Brain pericyte (primary cell): ENCODE data around the gene MAB21L3.

Experiments used
- DNase-seq: peaks from one replicate; pipeline ENCODE4 v3.0.0-alpha.2; 2012; ENCODE audit warnings: low read depth, low spot score

The MAB21L3 gene

DNA sequence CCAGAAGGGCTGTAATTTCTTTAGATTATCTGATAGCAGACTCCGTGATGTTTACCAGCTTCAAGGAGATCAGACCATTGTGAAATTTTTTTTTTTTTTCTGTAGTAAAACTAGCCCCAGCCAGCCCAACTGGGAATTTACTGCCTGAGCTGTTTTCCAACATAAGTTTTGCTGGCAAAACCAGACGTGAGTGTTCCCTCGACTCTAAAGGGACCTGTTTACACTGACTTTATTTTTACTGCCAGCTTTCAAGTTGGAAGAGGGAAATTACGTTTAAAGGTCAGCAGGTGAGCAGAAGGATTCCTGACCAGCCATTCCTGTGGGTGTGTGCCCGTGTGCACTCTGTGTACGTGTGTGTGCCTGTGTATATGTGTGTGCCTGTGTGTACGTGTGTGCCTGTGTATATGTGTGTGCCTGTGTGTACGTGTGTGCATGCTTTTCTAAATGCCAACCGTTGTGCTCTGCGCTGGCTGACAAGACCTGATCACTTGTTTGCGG, 374 bp downstream of the MAB21L3 start:
- DNase-seq = no peak

DNA sequence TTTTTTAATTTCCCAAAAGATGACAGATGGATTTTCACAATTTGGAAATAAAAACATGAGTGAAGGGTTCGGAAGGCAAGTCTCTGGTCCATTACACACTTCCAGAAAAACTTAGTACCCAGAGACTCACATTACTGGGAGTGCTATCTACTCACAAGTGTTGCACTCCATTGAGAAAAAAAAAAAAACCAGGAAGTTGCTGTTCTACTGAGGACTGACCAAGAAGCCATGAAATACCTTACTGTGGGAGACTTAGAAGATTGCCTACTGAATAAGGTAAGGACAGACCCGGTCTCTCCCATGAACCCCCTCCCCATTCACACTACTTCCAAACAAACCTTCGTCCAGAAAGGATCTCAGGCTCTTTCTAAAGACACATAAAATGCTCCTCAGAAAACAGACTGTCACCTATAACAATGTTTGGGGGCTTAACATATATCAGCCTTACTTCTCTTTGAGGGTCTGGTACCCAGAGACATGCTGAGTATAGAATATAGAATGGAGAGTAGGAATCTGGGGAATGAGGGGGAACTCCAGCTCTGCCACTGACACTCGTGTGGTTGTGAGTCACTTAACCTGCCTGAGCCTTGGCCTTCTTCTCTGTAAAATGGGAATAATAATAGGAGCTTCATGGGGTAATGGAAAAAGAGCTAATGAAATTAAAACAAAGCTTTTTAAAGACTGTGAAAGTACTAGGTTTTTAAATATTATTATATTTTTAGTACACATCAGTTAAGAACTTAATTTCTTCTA, 1.4 kb downstream of the MAB21L3 start:
- no peak for DNase-seq

DNA sequence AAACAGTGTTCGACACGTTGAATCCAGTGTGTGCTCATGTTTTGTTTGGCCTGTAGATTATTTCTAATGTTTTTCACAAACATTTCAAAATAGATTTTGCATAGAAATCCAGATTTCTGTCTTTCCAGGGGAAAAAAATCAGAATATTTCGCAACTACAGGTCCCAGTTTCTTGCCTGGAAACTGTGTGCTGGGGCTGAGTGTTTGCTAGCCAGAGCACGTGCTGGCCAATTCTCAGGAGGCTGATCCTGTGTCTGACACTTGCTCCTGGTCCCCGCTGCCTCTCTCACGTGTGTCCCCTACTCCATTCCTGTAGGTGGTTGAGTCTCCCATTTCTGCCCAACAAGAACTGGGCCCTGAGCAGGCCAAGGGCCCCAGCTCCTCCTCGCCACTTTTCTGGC, 2.4 kb downstream of the MAB21L3 start:
- no peak for DNase-seq

DNA sequence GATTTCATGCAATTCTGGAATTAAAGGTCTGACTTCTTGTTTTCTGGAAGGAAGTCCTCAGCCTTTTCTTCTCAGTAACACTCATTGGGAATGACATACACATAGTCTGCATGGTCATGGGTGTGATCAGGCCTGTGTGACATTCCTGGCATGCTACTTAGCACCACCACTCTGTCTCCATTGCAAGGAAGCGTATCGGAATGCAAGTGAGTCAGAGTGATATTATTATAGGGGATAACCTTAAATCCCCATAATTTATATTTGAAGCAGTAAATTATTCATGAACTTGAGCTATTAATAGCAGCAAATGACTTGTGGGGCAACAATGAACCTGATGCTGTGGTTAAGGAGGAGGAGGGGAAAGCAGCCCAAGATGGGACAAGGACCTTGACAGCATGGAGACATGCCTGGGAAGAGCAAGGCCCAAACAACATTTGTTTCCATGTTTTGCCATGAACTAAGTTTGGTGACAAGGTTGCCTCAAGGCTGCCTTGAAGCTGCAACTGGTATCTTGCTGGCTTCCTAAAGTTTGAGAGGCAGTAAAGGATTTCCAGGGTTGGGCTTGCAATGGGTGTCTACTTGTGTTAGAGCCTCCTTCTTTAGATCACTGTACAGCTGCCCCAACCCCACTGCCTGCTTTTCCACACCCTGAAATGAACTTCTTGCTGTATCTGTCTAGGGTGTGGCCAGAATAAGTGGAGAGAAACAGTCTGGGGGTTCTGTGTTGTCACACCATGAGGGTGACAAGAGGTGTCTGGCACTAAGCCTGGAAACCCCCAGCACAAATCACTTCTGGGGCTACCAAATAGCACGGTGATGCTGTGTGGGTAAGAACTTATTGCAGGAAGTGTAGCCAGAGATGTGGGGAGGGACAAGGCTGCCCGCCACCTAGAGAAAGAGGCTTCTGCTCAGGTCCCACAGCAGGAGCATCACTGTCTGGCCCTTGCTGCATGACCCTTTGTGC, 4.6 kb downstream of the MAB21L3 start:
- no peak for DNase-seq

DNA sequence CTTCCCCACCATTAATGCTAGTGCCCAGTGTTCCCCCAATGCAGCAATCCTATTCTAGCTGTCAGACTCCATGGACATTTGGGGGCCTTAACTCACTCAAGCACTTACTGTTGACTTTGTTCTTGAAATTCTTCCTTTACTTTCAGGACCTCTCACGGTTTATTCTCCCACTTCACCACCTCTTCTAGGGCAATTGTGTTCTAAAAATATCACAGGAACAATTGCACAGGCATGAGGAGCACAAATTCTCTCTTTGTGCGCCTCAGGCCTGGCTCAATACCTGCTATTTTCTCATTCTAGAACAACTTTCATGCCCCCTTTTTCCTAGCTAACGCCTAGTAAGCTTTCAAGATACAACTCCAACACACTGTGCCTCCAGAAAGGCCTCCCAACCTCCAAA, 7.3 kb downstream of the MAB21L3 start:
- DNase-seq = no peak

DNA sequence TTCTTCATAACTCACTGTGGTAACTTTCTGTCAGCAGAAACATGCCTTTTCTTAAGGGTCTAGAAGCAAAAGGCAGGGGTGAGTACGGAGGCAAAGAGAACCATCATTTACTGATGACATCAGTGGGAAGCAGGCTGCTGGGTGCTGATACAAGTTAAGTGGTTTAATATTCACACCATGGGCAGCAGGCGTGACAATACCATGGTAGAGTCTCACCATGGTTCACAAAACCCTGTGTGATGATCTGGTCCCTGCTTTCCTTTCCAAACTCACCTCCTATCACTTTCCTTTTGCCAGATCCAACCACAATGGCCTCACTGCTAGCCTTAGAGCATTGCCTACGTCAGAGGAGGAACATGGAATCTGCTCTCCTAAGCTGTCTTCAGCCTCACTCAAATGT, 8.7 kb downstream of the MAB21L3 start:
- no peak for DNase-seq

DNA sequence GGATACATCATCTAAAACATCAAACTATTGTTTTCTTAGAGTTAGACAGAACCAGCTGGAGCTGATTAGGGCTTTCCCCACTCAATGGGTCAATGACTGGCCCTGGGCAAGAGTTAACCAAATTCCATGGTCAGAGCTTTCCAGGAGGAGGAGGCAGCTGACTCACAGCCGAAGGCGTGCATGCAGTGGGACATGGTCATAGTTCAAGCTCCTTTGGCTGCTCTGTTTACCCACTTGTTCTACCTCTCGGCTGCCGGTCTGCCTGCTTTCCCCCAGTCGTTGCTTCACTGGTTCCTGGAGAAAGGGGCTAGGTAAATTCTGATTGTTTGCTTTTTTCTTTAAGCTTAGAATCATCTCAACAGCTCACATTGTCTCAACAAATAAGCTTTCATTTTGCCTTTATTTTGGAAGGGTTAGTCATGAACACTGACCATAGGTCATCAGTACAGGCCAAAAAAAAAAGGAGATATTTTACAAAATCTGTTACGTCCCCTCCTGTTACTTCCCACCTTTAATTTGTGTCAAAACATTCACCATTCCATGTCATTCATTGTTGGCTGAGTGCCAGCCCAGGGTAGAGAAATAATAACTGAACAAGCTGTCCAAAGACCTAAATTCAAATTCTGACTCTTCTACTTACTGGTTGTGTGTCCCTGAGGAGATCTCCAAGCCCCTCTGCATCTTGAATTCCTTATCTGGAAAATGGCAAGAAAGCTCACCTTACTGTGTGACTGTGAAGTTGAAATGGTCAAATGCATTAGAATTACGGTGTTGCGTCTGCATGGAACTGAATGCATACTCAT, 12.0 kb downstream of the MAB21L3 start:
- peak; percentile 67 for DNase-seq

DNA sequence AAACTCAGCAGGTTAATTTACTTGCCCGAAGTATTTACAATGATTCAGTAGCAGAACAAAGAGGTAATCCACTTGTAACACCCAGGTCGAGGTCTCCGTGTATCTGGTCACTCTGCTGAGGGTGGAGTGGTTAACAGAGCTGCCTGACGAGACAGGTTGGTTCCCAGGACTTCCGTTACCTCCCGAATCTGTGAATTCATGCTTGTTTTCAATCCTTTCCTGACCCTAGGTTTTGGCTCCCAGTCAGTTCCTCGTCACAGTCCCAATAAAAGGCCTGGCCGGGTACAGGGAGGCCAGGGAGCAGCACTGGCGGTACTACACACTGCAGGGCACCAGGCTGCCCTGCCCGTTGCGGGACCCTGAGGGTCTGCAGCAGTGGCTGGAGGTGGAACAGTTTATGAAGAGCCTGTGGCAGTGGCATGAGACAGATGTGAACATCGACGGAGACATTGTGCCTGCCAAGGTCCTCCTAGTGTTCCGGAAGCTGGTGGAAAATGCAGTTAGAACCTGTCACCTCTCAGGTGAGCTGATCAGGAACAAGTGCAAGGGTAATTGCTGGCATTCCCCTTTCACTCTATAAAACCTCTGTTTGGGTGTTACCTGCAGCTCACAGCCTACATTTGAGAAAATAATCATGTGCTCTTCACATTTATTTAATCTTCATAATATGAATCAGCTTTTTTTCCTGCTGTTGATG, 12.8 kb downstream of the MAB21L3 start:
- no peak for DNase-seq

DNA sequence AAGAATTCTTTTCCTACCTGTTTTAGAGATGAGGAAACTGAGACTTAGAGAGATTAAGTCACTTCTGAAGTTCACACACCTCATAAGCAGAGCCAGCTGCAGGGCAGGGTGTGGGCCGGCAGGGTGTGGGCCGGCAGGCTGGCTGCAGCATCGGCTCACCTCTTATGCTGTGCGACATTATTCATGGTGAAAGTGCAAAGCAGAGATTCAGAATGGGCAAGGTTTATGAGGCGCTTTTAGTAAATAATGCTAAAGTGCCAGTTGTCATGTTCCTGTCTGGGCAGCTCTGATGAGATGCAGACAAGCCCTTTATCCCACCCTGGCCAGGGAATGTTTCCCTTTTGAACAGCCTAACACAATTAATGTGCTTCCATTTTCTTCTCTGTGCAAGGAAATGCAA, 14.6 kb downstream of the MAB21L3 start:
- no peak for DNase-seq

DNA sequence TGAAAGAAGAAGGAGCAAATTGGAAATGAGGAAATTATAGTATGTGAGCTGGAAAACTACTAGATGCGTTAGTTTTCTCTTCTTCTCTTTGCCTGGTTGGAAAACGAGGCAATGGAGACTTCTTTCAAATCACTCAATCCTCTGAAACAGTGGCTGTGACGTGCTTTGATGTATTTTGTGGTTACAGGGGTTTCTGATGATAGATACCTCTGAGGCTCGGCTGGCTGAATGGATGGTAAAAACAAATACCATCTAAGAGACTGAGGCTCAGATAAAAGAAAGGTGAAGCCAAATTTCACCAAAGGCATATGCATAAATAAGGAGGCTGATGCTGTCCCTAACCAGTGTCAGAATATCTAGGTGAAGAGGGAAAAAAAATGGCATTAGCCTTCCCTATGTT, 15.1 kb downstream of the MAB21L3 start:
- DNase-seq = no peak

DNA sequence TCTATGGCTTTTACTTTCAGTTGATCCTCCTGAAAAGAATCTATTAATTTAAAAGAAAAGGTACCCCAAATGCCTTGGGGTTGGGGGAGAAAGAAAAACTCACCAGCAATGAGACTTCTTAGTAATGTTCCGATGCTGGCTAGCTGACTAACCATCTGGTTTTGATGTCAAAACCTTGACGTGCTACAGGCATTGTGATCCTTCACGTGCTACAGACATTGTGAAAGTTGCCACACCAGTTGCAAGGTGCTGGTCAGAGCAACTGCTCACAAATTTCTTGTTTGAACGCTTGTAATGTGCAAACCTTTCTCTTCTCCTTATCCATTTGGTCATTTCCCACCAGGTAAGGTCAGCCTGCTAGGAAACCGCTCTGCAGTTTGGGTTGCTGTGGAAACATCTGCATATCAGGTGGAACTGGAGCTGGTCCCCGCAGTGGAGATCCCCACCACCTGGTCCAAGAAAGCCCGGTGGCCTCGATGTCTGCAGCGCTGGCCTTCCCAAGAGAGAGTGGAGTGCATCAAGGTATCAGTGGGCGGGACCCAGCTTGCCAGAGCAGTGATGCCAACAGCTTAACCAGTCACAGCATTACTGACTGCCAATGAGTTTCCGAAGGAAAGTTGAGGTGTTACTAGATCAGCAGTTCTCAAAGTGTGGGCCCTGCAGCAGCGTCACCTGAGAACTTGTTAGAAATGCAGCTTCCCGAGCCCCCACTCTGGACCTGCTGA, 16.1 kb downstream of the MAB21L3 start:
- DNase-seq = no peak

DNA sequence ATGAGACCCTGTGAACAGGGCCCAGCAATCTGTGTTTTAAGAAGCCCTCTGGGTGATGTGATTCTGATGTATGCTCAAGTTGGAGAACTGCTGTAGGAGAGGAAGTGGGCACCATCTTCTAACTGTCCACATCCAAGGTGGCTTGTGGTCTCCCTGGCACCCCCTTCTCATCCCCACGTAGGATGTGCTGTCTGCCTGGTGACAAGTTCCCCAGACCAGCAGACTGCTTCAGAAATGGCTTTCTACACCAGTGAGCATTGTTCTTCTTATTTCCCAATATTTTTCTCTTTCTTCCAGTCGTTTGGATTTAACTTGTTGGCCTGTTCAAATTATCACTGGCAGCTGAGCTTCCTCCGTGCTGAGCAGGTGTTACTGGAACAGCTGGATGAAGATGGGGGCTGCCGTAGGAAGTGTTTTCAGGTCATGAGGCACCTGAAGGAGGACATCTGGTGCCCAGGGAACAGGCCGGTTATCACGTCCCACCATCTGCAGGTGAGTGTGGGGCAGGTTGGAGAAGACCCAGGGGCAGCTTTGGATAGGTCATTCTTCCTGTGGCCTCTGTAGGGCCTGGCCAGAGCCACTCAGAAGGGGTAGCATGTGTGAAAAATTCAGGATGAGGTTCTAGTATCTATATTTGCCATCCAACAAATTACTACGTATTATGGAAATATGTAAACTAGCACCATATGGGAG, 16.8 kb downstream of the MAB21L3 start:
- DNase-seq = no peak

DNA sequence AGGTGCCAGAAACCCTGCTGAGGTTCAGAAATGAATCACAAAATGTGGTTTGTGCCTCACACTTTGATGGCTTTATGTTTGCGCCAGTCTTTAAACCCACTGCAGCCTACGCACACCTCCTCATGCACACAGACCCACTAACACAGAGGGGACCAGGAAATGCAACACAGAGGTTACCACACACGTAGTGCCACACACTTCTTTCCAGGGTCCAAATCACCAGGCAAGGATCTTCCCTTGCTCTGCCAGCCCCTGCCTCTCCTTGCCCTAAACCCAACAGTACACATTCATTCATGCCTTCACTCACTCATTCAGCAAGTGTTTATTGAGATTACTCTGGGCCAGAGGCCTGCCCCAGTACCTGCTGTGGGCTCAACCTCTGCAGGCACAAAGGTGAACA, 17.5 kb downstream of the MAB21L3 start:
- DNase-seq = no peak

DNA sequence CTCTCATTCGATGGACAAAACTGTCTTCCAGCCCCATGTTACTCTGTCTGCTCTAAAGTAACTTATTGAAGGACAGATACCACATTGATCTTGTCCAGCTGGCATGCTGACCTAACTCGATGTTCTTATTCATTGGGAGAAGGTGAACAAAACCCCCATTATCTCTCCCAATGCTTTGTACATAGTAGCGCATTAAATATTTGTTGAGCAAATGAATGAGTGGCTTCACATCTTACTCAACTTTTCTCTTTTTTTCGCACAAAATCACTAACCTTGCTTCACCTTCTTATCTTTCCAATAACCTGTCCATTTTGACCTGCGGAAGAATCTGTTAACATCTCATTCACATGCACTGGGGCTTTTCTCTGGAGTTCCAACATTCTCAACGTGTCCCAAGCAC, 18.3 kb downstream of the MAB21L3 start:
- no peak for DNase-seq

DNA sequence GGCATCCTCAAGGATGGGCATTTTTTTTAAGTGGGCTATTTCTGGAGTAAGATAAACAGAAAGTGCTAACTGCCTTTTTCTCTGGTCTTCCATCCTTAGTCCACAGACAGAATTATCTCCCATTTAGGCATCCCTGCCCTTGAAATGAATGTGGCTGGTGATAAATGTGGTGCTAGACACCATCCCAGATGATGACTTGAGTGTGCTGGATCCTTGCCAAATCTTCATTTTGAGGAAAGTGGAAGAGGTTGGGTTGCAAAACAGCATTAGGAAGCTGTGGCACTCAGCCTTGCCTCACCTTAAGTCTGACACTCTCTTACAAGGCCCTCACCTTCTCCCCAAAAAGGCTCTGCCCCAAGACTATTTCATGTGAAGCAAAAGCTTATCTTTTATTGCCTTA, 19.2 kb downstream of the MAB21L3 start:
- no peak for DNase-seq

DNA sequence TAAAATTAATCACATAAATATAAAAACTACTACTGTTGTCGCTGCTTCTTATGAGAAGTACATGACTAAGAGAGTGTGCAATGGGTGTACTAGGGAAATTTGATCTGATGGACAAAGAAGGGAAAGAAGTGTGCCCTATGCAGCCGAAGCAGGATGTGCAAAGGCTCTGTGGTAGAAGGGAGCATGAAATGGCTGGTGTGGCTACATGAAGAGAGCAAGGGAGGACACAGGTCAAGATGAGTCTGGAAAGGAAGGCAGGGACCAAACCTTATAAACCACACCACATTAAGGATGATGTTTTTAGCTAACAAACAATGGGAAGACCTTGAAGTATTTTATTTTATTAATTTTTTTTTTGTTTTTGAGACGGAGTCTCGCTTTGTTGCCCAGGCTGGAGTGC, 20.0 kb downstream of the MAB21L3 start:
- DNase-seq = no peak

DNA sequence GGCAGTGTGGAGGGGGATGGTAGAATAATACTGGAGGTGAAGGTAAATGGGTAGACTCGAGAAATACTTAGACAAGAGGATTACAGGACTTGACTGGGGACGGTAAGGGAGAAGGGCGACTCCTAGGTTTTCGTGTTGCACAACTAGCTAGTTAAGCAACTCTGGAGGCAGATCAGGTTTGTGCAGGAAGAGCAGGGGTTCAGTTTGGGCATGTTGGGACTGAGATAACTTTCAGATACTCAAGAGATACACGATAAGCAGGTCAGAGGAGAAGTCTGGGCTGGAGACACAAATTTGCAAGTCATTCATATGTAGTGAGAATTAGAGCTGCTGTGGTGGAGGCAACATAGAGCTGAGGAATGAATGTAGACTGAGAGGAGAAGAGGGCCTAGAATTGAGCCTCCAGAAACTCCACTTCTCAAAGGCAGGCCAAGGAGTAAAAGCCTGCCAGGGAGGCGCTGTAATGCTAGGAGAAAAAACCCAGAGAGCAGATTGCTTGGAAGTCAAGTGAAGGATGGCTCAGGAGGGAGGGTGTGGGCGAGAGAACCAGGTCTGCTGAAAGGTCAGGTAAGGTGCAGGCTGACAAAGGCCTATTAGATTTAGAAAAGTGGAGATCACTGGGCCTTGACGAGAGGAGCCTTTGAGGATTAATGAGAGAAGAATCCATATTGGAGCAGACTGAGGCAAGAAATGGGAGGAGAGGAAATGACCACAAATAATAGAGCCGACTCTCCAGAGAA, 20.8 kb downstream of the MAB21L3 start:
- DNase-seq = no peak

DNA sequence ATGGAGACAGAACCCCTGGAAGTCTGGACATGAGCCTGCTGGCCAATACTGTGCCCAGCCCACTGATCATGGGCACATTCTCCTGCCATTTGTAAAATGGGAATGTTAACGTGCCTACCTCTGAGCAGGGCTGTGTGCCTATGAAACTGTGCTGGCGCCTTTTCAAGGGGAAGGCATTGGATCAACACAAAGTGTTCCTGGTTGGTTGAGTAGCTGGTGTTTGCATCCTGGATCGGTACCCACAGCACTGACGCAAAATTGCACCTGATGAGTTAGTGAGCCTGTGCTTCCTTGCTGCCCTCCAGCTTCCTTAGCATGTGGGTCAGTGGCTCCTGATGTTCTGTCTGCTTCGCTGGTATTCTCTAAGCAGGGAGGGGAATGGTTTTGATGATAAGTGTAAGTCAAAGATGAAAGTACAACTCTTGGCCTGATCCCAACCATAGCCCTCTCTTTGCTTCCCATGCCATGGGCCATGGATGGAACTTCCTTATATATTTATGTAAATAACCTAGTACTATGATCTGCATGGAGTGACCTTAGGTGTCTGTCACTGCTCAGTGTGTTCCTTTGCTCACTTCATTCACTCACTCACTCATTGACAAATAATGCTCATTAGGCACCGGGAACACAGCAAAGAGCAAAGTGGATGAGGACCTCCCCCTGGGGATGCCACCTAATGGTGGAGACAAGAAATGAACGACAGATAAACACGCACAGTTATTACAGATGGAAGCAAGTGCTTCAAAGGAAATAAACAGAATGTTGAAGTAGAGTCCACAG, 22.7 kb downstream of the MAB21L3 start:
- no peak for DNase-seq

DNA sequence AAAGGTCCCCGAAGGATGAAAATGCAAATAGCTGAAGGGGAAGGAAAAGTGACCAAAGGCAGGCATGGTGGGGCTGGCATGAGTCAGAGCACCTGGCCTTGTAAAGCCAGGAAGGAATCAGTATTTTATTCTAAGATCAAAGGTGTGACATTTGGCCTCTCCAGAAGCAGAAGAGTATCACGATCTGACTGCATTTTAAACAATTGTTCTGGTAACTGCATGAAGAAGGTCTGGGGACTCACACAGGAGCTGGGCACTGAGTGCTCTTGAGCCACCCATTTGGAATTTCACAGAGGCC, 23.2 kb downstream of the MAB21L3 start:
- DNase-seq = no peak
